GM12874 (cell line): Measurements from ENCODE around the gene FOXK1.

Source experiments
- CTCF ChIP-seq: IDR thresholded peaks from 2 replicates; pipeline ENCODE4 v1.5.1; 2011; ENCODE audit warnings: low read depth, mild to moderate bottlenecking, control low read depth, low read length, moderate library complexity; ENCODE audit not compliant: insufficient read depth

The FOXK1 gene

GRCh38 chr7:4797858-4798705 is 116.0 kb downstream of the FOXK1 start:
- TF ChIP-seq CTCF, result peak; percentile 97

GRCh38 chr7:4798706-4799235 is 116.7 kb downstream of the FOXK1 start:
- no peak for TF ChIP-seq CTCF

DNA sequence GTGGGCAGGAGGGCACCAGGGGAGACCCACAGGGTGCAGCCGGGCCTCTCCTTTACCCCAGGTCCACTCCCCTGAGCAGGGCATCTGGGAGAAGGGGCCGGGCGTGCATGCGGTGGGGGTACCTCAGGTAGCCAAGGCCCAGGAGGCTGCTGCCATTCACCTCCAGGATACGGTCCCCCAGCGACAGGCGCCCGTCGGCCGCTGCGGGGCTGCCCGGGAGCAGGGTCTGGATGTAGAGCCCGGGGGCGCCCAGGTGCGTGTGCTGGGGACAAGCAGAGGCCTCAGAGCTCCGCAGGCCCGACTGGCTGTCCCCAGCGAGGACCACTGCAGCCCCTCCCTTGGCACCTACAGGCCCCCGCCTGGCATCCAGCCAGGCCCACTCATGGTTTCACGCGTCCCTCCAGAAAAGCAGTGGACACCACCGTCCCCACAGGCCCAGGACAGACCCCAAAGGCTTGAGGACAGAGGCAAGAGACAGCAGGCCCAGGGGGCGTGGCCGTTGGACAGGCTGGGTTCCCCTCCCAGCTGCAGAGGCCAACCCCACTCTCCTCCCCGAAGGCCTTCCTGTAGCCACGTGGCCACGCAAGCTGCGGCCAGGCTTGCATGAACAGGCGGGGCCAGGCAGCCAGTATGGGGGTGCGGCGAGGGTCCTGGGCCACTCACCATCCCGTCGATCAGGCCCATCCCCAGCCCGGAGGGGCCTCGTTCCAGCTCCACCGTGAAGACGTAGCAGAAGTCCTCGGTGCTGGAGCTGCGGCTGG is 117.6 kb downstream of the FOXK1 start:
- no peak for TF ChIP-seq CTCF

DNA sequence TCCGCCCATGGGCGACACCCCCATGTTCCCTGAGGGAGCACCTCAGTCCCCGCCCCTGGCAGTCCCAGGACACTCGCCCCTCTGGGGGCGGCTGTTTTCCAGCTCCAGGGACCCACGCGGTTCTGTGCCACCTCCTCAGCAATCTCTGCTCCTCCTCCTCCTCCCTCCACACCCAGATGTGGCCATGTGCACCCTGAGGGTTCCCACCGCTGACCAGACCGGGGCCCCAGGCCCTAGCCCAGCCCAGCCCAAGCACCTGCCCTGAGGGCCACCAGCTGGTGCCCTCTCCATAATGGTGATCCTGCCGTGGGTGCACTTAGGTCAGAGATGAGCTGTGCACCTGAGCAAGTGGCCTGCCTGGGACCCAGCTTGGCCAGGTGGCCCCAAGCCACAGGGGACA is 118.4 kb downstream of the FOXK1 start:
- TF ChIP-seq CTCF, result no peak

DNA sequence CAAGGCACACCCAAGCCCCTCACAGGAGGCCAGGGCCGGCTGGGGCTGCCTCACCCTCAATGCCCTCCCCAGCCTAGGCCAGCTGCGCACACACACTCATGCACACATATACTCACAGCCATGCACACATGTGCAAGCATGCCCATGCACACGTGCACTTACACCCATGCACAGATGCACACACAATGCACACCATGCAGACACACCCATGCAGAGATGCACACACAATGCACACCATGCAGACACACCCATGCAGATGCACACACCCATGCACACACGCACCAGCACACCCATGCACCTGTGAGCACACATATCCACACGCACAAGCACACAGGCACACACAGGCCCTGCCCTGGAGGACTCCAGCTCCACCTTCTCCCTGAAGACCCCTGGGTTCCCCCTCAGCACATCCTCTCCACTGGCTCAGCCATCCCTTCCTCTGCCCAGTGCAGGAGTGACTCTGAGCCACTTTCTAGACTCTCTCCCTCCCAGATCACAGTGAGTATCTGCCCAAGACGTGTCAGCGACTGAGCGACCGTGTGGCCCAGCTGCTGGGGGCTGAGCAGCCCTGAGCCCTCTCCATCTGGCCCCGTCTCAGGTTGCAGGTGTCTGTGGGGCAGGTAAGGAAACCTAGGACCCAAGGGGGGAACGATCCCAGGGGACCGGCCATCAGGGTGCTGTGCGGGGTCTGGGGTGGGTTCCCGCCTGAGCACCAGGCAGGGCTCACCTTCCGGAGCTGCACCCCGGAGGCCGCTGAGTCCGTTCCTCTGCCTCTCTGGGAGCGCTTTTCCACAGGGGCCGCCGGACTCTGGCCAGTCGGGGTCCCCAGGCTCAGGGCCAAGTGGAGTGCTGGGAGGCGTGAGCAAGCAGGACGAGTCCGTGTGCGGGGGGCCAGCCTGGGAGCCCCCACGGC is 119.1 kb downstream of the FOXK1 start:
- TF ChIP-seq CTCF, result no peak

GRCh38 chr7:4801839-4802231 is 119.7 kb downstream of the FOXK1 start:
- TF ChIP-seq CTCF, result no peak
